Activated gamma-delta T cell treated with Interleukin-2 at 50 U/mL for 16 hours (primary cell): ENCODE results near the gene TMEM232.

Experiments
- DNase-seq: peaks from one replicate; pipeline ENCODE4 v3.0.0-alpha.2; 2020

The TMEM232 gene

GRCh38 chr5:110507972-110508371 is 218.5 kb downstream of the TMEM232 start:
- no peak for DNase-seq

GRCh38 chr5:110506378-110506777 is 220.1 kb downstream of the TMEM232 start:
- no peak for DNase-seq

DNA sequence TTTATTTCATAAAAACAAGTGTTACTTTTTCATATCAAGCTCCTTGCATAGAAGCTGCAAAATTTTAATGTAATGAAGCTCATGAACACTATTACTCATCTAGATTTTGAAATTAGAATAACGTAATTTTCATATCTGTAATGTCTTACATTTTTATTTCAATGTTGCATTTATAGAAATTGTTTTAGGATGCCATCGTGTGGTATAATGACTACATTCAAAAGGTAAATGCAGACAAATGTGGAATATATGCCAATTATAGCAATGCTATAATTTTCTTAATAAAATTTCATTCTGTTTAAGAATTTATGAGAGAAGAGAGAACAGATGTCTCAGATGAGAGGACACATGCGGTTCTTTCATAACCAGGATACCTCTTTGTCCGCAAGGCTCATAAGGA is 230.2 kb downstream of the TMEM232 start:
- no peak for DNase-seq

DNA sequence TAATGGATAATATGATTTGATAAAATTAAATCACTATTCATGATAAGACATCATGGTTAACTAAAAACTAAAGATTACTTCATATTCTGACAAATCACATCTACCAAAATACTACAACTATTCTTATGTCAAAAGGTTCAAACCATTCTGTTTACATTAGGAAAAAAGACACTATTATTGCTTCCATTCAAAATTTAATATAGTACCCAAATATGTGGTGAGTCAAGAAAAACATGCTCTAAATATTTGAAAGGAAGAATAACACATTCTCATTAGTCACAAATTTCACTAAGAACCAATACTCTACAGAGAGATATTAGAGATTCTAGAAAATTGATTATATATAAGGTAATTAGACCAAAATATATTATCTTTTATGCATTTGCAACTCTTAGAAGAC is 234.0 kb downstream of the TMEM232 start:
- DNase-seq: no peak

DNA sequence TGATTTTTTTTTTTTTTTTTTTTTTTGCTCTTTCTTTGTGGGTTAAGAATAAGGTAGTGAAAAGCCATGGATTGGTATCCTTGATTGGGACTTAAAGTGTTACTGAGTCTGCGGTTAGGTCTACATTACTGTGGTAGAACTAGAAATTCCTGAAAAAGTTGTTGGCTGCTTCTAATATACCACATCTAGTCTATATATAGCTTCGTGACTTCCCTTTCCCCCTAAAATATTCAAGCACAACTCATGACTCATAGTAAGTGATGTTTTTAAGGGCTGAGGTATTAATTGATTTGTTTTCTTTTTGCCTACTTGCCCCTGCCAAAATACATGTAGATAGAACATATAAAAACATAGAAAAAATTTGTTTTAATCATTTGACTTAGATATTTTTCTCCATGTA is 247.6 kb downstream of the TMEM232 start:
- DNase-seq: no peak

DNA sequence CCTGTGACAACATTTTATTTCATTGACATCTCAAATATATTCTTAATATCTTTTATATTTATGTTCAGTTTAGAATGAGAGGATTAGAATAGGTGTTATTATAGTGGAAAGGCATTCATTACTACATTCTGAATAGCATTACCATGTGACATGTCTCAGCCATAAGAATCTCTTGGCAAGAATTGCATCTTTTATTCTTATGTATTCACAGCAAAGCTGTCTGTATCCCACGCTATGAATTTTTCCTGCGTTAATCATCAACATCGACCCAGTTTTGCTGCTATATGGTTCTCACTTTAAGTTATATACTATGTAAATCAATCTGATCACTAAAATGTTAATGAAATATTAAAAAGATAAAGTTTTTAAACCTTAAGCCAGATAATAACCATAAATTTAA is 248.6 kb downstream of the TMEM232 start:
- no peak for DNase-seq

- no peak for DNase-seq
Observed at GRCh38 chr5:110476164-110476563, 250.3 kb downstream of the TMEM232 start.

GRCh38 chr5:110475529-110475928 is 250.9 kb downstream of the TMEM232 start:
- no peak for DNase-seq

- no peak for DNase-seq
Observed at GRCh38 chr5:110469486-110469885, 257.0 kb downstream of the TMEM232 start.

DNA sequence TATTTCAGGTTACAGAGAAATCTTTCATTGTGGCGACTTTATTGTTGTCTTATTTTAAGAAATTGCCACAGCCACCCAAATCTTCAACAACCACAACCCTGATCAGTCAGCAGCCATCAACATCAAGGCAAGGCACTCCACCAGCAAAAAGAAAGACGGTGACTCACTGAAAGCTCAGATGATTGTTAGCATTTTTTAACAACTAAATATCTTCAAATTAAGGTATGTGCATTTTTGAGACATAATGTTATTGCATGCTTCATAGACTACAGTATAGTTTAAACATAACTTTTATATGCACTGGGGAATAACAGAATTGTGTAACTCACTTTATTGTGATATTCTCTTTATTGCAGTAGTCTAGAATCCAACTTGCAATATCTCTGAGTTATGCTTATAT is 263.4 kb downstream of the TMEM232 start:
- DNase-seq: no peak

GRCh38 chr5:110460837-110461236 is 265.6 kb downstream of the TMEM232 start:
- no peak for DNase-seq

- no peak for DNase-seq
Observed at GRCh38 chr5:110458313-110458712, 268.2 kb downstream of the TMEM232 start.

GRCh38 chr5:110442856-110443255 is 283.6 kb downstream of the TMEM232 start:
- no peak for DNase-seq

DNA sequence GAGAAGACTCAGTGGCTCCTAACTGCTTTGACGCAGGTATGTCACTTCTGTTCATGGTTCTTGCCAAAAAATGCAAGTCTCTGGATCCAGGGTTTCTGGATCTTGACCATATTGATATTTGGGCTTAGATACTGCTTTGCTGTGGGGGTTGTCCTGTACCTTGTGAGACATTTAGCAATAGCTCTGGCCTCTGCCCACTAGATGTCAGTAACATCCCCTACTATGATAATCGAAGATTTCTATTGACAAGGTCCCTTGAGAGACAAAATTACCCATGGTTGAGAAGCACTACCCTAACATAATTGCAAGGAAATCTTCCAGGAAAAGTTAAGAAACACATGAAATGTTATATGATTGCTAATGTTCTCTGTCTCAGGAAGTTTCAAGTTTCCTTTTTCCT is 285.4 kb downstream of the TMEM232 start:
- DNase-seq: no peak

GRCh38 chr5:110440058-110440457 is 286.4 kb downstream of the TMEM232 start:
- DNase-seq: no peak

GRCh38 chr5:110439296-110439695 is 287.2 kb downstream of the TMEM232 start:
- DNase-seq: no peak

- DNase-seq: no peak
Observed at GRCh38 chr5:110435207-110435606, 291.3 kb downstream of the TMEM232 start.

- DNase-seq: no peak
Observed at GRCh38 chr5:110431603-110432002, 294.9 kb downstream of the TMEM232 start.

DNA sequence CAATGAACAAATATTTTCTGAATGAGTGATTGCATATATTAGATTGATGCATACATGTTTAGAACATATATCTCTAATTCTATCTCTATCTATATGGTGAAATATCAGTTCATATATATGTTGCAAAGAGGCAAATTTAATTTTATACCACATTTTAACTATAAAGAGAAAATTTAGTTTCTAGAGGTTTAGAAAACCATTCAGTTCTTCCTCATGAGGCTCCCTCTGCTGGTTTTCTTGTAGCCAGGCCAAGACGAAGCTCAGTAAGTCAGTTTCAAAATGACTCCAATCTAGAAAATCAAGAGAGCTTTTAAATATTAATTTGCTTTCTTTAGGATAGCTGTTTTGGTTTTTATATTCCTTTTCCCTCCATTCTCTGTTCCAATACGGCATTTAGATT is 312.1 kb downstream of the TMEM232 start:
- no peak for DNase-seq

DNA sequence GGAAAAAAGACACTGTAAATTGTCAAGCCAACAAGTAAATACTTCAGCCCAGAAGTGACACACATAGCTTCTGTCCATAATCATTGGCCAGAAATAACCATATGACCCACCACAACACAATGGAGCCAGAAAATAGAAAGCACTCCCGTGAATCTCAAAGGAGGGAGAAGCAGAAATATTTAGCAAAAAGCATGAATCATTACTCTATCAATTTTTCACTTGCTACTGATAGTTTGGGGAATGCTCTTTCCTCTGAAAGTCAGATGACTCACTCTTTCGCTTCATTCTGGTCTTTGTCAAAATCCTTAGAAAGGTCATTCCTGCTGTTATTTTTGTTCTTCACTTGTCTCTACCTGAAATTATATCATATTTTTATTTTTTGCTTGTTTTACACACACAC is 312.6 kb downstream of the TMEM232 start:
- DNase-seq: no peak

DNA sequence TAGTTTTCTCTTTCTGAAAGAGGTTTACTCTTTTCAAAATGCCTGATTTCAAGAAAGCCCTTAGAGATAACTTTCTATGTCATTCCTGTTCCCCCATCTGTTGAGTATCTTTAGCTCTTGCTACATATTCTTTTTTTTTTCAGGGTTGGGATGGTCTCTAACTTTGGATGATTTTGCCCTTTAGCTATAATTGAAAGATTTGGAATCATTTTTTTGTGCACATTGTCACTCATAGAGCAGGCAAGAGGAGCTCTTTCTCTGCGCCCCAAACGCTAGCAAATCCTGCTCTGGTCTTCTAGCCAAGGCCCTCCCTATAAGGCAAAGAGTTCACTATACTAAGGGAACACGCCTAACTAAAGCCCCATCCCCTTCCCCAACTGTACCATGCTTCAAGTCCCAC is 316.9 kb downstream of the TMEM232 start:
- no peak for DNase-seq

DNA sequence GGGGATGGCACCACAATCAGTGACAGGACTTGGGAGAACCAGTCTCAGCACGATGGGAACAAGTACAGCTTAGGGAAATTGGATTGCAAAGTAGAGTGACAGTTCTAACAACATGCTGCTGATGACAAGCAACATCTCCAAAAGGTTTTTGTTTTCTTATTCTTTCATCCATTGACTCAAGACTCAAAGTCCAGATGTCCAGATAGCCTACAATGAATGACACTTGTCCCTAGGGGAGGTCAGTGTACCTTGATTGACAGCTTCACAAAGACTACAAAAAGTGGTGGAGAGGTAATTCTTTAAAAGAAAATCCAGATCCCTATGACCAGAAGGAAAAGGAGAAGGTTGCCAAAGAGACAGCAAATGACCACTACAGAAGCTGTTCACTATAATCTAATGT is 323.9 kb downstream of the TMEM232 start:
- no peak for DNase-seq

- no peak for DNase-seq
Observed at GRCh38 chr5:110401881-110402280, 324.6 kb downstream of the TMEM232 start.

- no peak for DNase-seq
Observed at GRCh38 chr5:110398951-110399350, 327.5 kb downstream of the TMEM232 start.

GRCh38 chr5:110397281-110397680 is 329.2 kb downstream of the TMEM232 start:
- no peak for DNase-seq

DNA sequence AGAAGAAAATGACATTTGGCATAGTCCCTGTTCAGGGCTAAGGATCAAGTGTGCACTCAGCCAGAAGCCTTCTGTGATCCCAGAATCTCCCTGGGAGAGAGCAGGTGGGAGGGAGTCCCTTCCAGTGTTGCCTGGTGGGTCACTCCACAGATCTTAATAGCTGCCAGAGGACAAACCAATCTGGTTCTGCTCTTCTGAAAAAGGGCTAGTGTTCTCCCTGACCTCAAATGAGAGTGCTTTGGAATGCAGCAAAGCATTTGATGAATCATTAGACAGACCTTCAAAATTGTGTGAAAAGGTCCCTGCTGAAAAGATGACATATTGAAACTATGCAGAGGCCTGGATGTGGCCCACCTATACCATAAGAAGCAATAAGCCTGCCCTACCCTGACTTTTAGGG is 339.7 kb downstream of the TMEM232 start:
- DNase-seq: no peak
